ENCODE measurements around the gene MKRN3. TPM values are rescaled to one million over a fixed set of nuclear protein-coding genes. Genes with fewer than 3 reads are reported as not detected.

Gene MKRN3

GRCh38 chr15:23602124-23602523 is 36.6 kb downstream of the MKRN3 start:
- no peaks in the 10 kb centered on the region for H3K79me2 ChIP-seq (ENCODE audit: control insufficient read depth, insufficient read depth, low read length)
- H4K5ac ChIP-seq (ENCODE audit: low read length) = no peak overlapping the region
- H2BK120ac ChIP-seq (ENCODE audit: low read depth, low read length) = no peak overlapping the region
- H3K4me3 ChIP-seq (ENCODE audit: low read length) = no peak overlapping the region
- no peaks in the 10 kb centered on the region for H3K79me1 ChIP-seq (ENCODE audit: low read length)
- no peaks in the 10 kb centered on the region for H3K27me3 ChIP-seq (ENCODE audit: insufficient read depth, low read length, poor library complexity)
- no peaks in the 10 kb centered on the region for H3K4me1 ChIP-seq (ENCODE audit: control insufficient read depth, low read depth, low read length)
- no CpG with 5 or more reads among the region's 6 CpGs for WGBS (ENCODE audit: extremely low coverage, insufficient coverage, low lambda C conversion rate)
- DNase-seq = no peak
- H2BK15ac ChIP-seq (replicated peaks; ENCODE audit: low read depth) = no peak overlapping the region
- H3K4ac ChIP-seq (ENCODE audit: low read depth, low read length) = no peak overlapping the region
- H2AK5ac ChIP-seq (ENCODE audit: low read length) = no peak overlapping the region
- H3K18ac ChIP-seq (ENCODE audit: low read length) = no peak overlapping the region
- no peak overlapping the region for H3K23ac ChIP-seq (ENCODE audit: low read length)
- no peak overlapping the region for H3K27ac ChIP-seq (ENCODE audit: low read depth, low read length)
- H2BK5ac ChIP-seq (ENCODE audit: low read length) = no peak overlapping the region
- no peak overlapping the region for H3K4me2 ChIP-seq (ENCODE audit: low read length)
- H3K56ac ChIP-seq (ENCODE audit: low read length) = no peak overlapping the region
- H3K36me3 ChIP-seq (ENCODE audit: control insufficient read depth, insufficient read depth, low read length) = no peaks in the 10 kb centered on the region
- no peak overlapping the region for H3K9ac ChIP-seq (ENCODE audit: low read length)
- no peak overlapping the region for H4K8ac ChIP-seq (ENCODE audit: low read depth, low read length)

GRCh38 chr15:23606226-23606625 is 40.8 kb downstream of the MKRN3 start:
- Histone ChIP-seq H3K27me3 (ENCODE audit: insufficient read depth, low read length, poor library complexity) (no peaks in the 10 kb centered on the region), H3K18ac (ENCODE audit: low read length) (no peak overlapping the region), H4K8ac (ENCODE audit: low read depth, low read length) (no peak overlapping the region), H3K4me3 (ENCODE audit: low read length) (no peak overlapping the region), H2BK5ac (ENCODE audit: low read length) (no peak overlapping the region), H3K4ac (ENCODE audit: low read depth, low read length) (no peak overlapping the region), H3K79me1 (ENCODE audit: low read length) (no peaks in the 10 kb centered on the region), H2BK120ac (ENCODE audit: low read depth, low read length) (no peak overlapping the region), H2BK15ac (replicated peaks; ENCODE audit: low read depth) (no peak overlapping the region), H3K9ac (ENCODE audit: low read length) (no peak overlapping the region), H3K79me2 (ENCODE audit: control insufficient read depth, insufficient read depth, low read length) (no peaks in the 10 kb centered on the region), H2AK5ac (ENCODE audit: low read length) (no peak overlapping the region), H3K36me3 (ENCODE audit: control insufficient read depth, insufficient read depth, low read length) (no peaks in the 10 kb centered on the region), H3K27ac (ENCODE audit: low read depth, low read length) (no peak overlapping the region), H3K23ac (ENCODE audit: low read length) (no peak overlapping the region), H3K56ac (ENCODE audit: low read length) (no peak overlapping the region), H4K5ac (ENCODE audit: low read length) (no peak overlapping the region), H3K4me1 (ENCODE audit: control insufficient read depth, low read depth, low read length) (no peaks in the 10 kb centered on the region), H3K4me2 (ENCODE audit: low read length) (no peak overlapping the region)
- WGBS (ENCODE audit: extremely low coverage, insufficient coverage, low lambda C conversion rate) = no CpG with 5 or more reads among the region's 2 CpGs
- no peak for DNase-seq

GRCh38 chr15:23616536-23616935 is 51.1 kb downstream of the MKRN3 start:
- no peak overlapping the region for H3K4me2 ChIP-seq (ENCODE audit: low read length)
- H3K4ac ChIP-seq (ENCODE audit: low read depth, low read length) = no peak overlapping the region
- no peak overlapping the region for H2AK5ac ChIP-seq (ENCODE audit: low read length)
- no peak overlapping the region for H2BK5ac ChIP-seq (ENCODE audit: low read length)
- H3K4me1 ChIP-seq (ENCODE audit: control insufficient read depth, low read depth, low read length) = no peaks in the 10 kb centered on the region
- H3K27ac ChIP-seq (ENCODE audit: low read depth, low read length) = no peak overlapping the region
- H3K56ac ChIP-seq (ENCODE audit: low read length) = no peak overlapping the region
- H4K8ac ChIP-seq (ENCODE audit: low read depth, low read length) = no peak overlapping the region
- no peak overlapping the region for H3K9ac ChIP-seq (ENCODE audit: low read length)
- no peak overlapping the region for H3K4me3 ChIP-seq (ENCODE audit: low read length)
- no peak overlapping the region for H3K23ac ChIP-seq (ENCODE audit: low read length)
- DNase-seq = no peak
- H3K79me2 ChIP-seq (ENCODE audit: control insufficient read depth, insufficient read depth, low read length) = no peaks in the 10 kb centered on the region
- H3K27me3 ChIP-seq (ENCODE audit: insufficient read depth, low read length, poor library complexity) = no peaks in the 10 kb centered on the region
- H3K79me1 ChIP-seq (ENCODE audit: low read length) = no peaks in the 10 kb centered on the region
- no peak overlapping the region for H2BK120ac ChIP-seq (ENCODE audit: low read depth, low read length)
- no peak overlapping the region for H2BK15ac ChIP-seq (replicated peaks; ENCODE audit: low read depth)
- no peaks in the 10 kb centered on the region for H3K36me3 ChIP-seq (ENCODE audit: control insufficient read depth, insufficient read depth, low read length)
- no peak overlapping the region for H4K5ac ChIP-seq (ENCODE audit: low read length)
- no CpG with 5 or more reads among the region's 10 CpGs for WGBS (ENCODE audit: extremely low coverage, insufficient coverage, low lambda C conversion rate)
- H3K18ac ChIP-seq (ENCODE audit: low read length) = no peak overlapping the region

Small RNA genes within 50 kb of the gene (small RNA-seq; reads per million reads assigned to genes)
- not detected for gene MIR4508 (ENCODE audit: insufficient read depth)

All from mesendoderm (in vitro differentiated cells).